ENCODE results near the gene MT1A. TPM values are rescaled to one million over a fixed set of nuclear protein-coding genes. Genes with fewer than 3 reads are reported as not detected.

Gene MT1A
- total RNA-seq, 2 experiments from 2014 or later, result 0.91 TPM; not detected in 1

DNA sequence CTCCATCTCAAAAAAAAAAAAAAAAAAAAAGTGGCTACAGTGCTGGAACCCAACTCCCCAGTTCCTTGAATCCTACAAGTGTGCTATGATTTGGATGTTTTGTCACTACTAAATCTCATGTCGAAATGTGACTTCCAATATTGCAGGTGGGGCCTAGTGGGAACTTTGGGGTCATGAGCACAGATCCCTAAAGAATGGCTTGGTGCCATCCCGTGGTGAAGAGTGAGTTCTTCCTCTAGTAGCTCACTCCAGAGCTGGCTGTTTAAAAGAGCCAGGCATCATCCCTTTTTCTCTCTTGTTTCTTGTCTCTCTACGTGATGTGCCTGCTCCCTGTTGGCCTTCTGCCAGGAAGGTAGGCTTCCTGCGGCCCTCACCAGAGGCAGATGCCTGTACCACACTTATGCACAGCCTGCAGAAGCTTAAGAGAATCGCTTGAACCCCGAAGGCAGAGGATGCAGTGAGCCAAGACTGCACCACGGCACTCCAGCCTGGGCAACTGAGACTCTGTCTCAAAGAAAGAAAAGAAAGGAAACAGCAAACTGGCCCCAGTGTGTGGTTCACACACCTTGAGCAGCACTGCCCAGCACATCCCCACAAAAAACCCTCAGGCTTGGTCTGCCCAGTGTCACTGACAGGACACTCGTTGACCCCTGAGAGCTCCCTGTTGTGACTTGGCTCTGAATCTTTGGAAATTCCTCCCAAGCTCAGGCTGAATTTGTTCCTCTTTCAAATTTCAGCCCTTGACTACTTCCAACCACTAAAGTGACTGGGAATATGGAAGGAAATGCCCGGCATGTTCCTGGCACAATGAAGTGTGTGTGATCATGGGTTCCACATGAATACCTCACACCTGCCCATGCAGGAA, 9.7 kb upstream of the MT1A start:
- Mint-ChIP-seq H3K27me3 (peaks cover 65% of the 10 kb centered on the region), H3K27ac (no peak overlapping the region), H3K4me1 (peaks cover 40% of the 10 kb centered on the region), H3K4me3 (no peak overlapping the region), H3K36me3 (no peaks in the 10 kb centered on the region), H3K9me3 (ENCODE audit: low read depth) (no peaks in the 10 kb centered on the region)
- ATAC-seq (no peak), DNase-seq (no peak)
- CTCF ChIA-PET, result interaction anchor here (1.3 to 1.4 kb wide), 2 partner anchors 16 to 73 kb away, joined by 3 to 5 read pairs; no protein-coding TSS in a partner anchor

DNA sequence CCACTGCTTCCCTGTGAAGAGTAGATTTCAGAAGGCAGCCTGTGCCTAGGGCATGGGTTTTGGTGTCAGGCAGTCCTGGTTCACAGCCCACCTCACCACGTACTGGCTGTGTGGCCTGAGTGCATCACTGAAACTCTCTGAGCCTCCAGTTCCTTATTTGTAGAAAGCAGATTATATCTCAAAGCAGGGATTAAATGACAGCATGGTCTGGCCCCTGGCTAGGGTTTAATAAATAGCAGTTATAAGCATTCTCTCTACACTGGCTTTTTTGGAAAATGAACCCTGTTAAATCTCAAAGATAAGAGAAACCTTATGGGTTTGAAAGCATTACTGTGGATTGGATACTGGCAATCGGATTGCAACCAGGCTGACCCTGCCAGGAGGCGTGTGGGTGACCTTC, 8.9 kb upstream of the MT1A start:
- H3K4me3 Mint-ChIP-seq, result no peak overlapping the region
- no peak for ATAC-seq
- H3K27ac Mint-ChIP-seq, result no peak overlapping the region
- H3K4me1 Mint-ChIP-seq, result peaks cover 38% of the 10 kb centered on the region
- no peak for DNase-seq
- H3K27me3 Mint-ChIP-seq, result peaks cover 70% of the 10 kb centered on the region
- H3K36me3 Mint-ChIP-seq, result no peaks in the 10 kb centered on the region
- no peaks in the 10 kb centered on the region for H3K9me3 Mint-ChIP-seq (ENCODE audit: low read depth)
- CTCF ChIA-PET, result interaction anchor here (1.3 to 2.7 kb wide), 5 partner anchors 14 to 72 kb away, joined by 3 to 10 read pairs (median 9); no protein-coding TSS in a partner anchor

GRCh38 chr16:56630134-56630533, 8.3 kb upstream of the MT1A start:
- H3K4me3 Mint-ChIP-seq, result no peak overlapping the region
- ATAC-seq (no peak), DNase-seq (no peak)
- H3K36me3 Mint-ChIP-seq, result no peaks in the 10 kb centered on the region
- CTCF ChIA-PET, result interaction anchor here (1.0 to 2.7 kb wide), 6 partner anchors 11 to 72 kb away, joined by 4 to 10 read pairs (median 6); no protein-coding TSS in a partner anchor
- no peaks in the 10 kb centered on the region for H3K9me3 Mint-ChIP-seq (ENCODE audit: low read depth)
- H3K27ac Mint-ChIP-seq, result no peak overlapping the region
- peaks cover 72% of the 10 kb centered on the region for H3K27me3 Mint-ChIP-seq
- H3K4me1 Mint-ChIP-seq, result peaks cover 40% of the 10 kb centered on the region

GRCh38 chr16:56631197-56631596, 7.3 kb upstream of the MT1A start:
- CTCF ChIA-PET, result interaction anchor here (1.1 to 2.7 kb wide), 6 partner anchors 8 to 71 kb away, joined by 3 to 10 read pairs (median 6); no protein-coding TSS in a partner anchor
- Mint-ChIP-seq H3K4me1 (peaks cover 39% of the 10 kb centered on the region), H3K4me3 (no peak overlapping the region), H3K9me3 (ENCODE audit: low read depth) (no peaks in the 10 kb centered on the region), H3K27ac (no peak overlapping the region), H3K27me3 (peaks cover 72% of the 10 kb centered on the region), H3K36me3 (no peaks in the 10 kb centered on the region)
- DNase-seq, result no peak
- ATAC-seq, result no peak

DNA sequence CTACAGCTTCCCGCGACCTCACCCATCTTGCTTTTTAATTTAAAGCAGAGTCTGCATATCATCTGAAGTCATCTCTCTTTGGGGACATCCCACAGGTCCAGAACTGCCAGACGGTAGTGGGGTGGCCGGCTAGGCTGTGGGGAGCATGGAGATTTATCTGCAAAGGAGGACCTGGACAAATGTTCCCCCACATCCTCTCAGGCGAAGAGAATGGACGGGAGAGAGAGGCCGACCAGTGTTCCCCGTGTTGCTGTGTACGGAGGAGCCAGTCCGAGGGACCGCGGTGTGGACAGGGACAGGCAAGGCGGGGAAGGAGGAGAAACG, 6.7 kb upstream of the MT1A start:
- CTCF ChIA-PET, result interaction anchor here (1.6 to 2.7 kb wide), 3 partner anchors 8 to 70 kb away, joined by 3 to 10 read pairs (median 9); no protein-coding TSS in a partner anchor
- DNase-seq, result no peak
- peaks cover 73% of the 10 kb centered on the region for H3K27me3 Mint-ChIP-seq
- no peaks in the 10 kb centered on the region for H3K36me3 Mint-ChIP-seq
- H3K27ac Mint-ChIP-seq, result no peak overlapping the region
- peaks cover 34% of the 10 kb centered on the region for H3K4me1 Mint-ChIP-seq
- no peaks in the 10 kb centered on the region for H3K9me3 Mint-ChIP-seq (ENCODE audit: low read depth)
- peak; percentile 6 for ATAC-seq
- peak overlapping the region; percentile 38 for H3K4me3 Mint-ChIP-seq

DNA sequence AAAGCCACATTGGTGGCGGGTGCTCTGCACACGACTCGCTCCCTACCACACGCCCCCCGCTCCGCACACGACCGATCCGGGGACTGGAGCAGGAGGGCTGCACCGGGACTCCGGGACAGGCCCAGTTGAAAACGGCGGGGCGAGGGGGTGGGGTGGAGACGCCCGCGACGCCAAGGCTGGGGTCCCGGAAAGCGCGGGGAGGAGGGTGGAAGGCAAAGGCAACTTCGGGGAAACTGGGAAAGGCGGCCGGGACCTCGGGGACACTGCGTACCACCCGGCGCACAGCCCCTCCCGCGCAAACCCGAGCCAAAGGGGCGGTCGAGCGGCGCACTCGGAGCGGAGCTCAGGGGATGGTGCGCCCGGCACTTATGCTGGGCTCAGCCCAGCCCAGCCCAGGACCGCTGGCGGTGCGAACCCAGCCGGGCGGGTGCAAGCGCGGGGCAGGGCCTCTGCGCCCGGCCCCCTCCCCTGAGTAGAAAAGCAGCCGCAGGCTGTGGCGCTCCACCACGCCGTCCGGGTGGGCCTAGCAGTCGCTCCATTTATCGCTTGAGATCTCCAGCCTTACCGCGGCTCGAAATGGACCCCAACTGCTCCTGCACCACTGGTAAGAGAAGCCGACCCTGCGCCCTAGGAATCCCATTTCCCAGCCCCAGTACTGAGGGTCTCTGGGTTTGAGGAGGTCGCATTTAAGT, 6.2 kb upstream of the MT1A start, which contains the start of gene MT1M:
TSS of gene MT1M (plus strand) at position 504 of the 692 bp plus-strand sequence. CDS start at position 577, 73 bp downstream.
- peaks cover 73% of the 10 kb centered on the region for H3K27me3 Mint-ChIP-seq
- no peaks in the 10 kb centered on the region for H3K36me3 Mint-ChIP-seq
- CTCF ChIA-PET, result interaction anchor here (1.6 to 2.7 kb wide), 2 partner anchors 9 to 31 kb away, joined by 3 to 9 read pairs; no protein-coding TSS in a partner anchor
- peaks cover 34% of the 10 kb centered on the region for H3K4me1 Mint-ChIP-seq
- H3K9me3 Mint-ChIP-seq (ENCODE audit: low read depth), result no peaks in the 10 kb centered on the region
- DNase-seq, result no peak
- H3K4me3 Mint-ChIP-seq, result peak within 1 kb of the TSS; percentile 38
- H3K27ac Mint-ChIP-seq, result no peak within 1 kb of the TSS
- peak; percentile 43 for ATAC-seq

GRCh38 chr16:56632848-56633365, 5.6 kb upstream of the MT1A start:
- no peaks in the 10 kb centered on the region for H3K9me3 Mint-ChIP-seq (ENCODE audit: low read depth)
- ATAC-seq, result no peak

GRCh38 chr16:56633535-56633934, 4.9 kb upstream of the MT1A start:
- H3K9me3 Mint-ChIP-seq (ENCODE audit: low read depth), result no peaks in the 10 kb centered on the region
- H3K27ac Mint-ChIP-seq, result no peak overlapping the region
- no peak for ATAC-seq
- H3K4me3 Mint-ChIP-seq, result no peak overlapping the region
- H3K36me3 Mint-ChIP-seq, result no peaks in the 10 kb centered on the region
- DNase-seq, result no peak
- peaks cover 85% of the 10 kb centered on the region for H3K27me3 Mint-ChIP-seq
- CTCF ChIA-PET, result interaction anchor here (1.9 kb wide), 1 partner anchor 10 kb away, joined by 7 read pairs; no protein-coding TSS in a partner anchor
- peaks cover 42% of the 10 kb centered on the region for H3K4me1 Mint-ChIP-seq

More at GRCh38 chr16:56632848-56633365, 5.6 kb upstream of the MT1A start:
- Mint-ChIP-seq H3K27me3 (peaks cover 79% of the 10 kb centered on the region), H3K4me1 (peaks cover 38% of the 10 kb centered on the region), H3K27ac (no peak overlapping the region), H3K36me3 (no peaks in the 10 kb centered on the region), H3K4me3 (peak overlapping the region; percentile 12)
- DNase-seq, result no peak
- CTCF ChIA-PET, result interaction anchor here (1.6 to 1.9 kb wide), 2 partner anchors 9 to 11 kb away, joined by 3 to 7 read pairs; no protein-coding TSS in a partner anchor

- H3K27ac Mint-ChIP-seq, result no peak overlapping the region
- H3K9me3 Mint-ChIP-seq (ENCODE audit: low read depth), result no peaks in the 10 kb centered on the region
- DNase-seq (no peak), ATAC-seq (peak; percentile 18)
- peaks cover 43% of the 10 kb centered on the region for H3K4me1 Mint-ChIP-seq
- CTCF ChIA-PET, result interaction anchor here (1.2 to 1.9 kb wide), 2 partner anchors 9 to 67 kb away, joined by 6 to 7 read pairs; no protein-coding TSS in a partner anchor
- H3K4me3 Mint-ChIP-seq, result peak overlapping the region; percentile 45
- peaks cover 96% of the 10 kb centered on the region for H3K27me3 Mint-ChIP-seq
- no peaks in the 10 kb centered on the region for H3K36me3 Mint-ChIP-seq
Observed at GRCh38 chr16:56634715-56635440, 3.6 kb upstream of the MT1A start.

GRCh38 chr16:56635441-56635967, 3.0 kb upstream of the MT1A start:
- peak overlapping the region; percentile 28 for H3K27ac Mint-ChIP-seq
- peaks cover 97% of the 10 kb centered on the region for H3K27me3 Mint-ChIP-seq
- DNase-seq (no peak), ATAC-seq (peak; percentile 20)
- H3K36me3 Mint-ChIP-seq, result no peaks in the 10 kb centered on the region
- H3K4me1 Mint-ChIP-seq, result peaks cover 37% of the 10 kb centered on the region
- H3K4me3 Mint-ChIP-seq, result peak overlapping the region; percentile 45
- H3K9me3 Mint-ChIP-seq (ENCODE audit: low read depth), result no peaks in the 10 kb centered on the region
- CTCF ChIA-PET, result no interaction called here

- no peaks in the 10 kb centered on the region for H3K9me3 Mint-ChIP-seq (ENCODE audit: low read depth)
- ATAC-seq (no peak), DNase-seq (no peak)
- CTCF ChIA-PET, result interaction anchor here (1.0 to 1.5 kb wide), 2 partner anchors 11 to 36 kb away, joined by 3 to 4 read pairs; partner anchors contain the start of gene MT1E
- peaks cover 94% of the 10 kb centered on the region for H3K27me3 Mint-ChIP-seq
- peaks cover 32% of the 10 kb centered on the region for H3K4me1 Mint-ChIP-seq
- H3K27ac Mint-ChIP-seq, result no peak overlapping the region
- H3K4me3 Mint-ChIP-seq, result no peak overlapping the region
- no peaks in the 10 kb centered on the region for H3K36me3 Mint-ChIP-seq
Observed at GRCh38 chr16:56636616-56637413, 1.7 kb upstream of the MT1A start.

DNA sequence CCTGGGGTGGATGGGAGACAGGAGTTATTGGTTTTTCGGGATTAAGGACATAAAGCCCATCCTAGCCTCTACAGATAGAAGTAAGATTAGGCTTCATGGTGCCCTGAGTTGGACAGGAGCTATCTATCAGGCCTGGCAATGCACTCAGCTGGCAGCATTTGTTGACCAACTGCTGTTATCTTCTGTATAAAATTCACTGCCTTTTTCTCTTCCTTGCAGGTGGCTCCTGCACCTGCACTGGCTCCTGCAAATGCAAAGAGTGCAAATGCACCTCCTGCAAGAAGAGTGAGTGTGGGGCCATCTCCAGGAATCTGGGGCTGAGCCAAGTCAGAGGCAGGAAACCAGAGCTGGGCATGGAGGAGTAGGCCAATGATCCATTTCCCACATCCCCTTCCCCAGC, 579 bp downstream of the MT1A start:
- DNase-seq (no peak), ATAC-seq (no peak)
- Mint-ChIP-seq H3K36me3 (no peaks in the 10 kb centered on the region), H3K27me3 (peaks cover 84% of the 10 kb centered on the region), H3K4me3 (no peak overlapping the region), H3K9me3 (ENCODE audit: low read depth) (no peaks in the 10 kb centered on the region), H3K4me1 (peaks cover 44% of the 10 kb centered on the region), H3K27ac (no peak overlapping the region)
- CTCF ChIA-PET, result interaction anchor here (0.9 to 1.4 kb wide), 3 partner anchors 13 to 62 kb away, joined by 3 to 5 read pairs (median 3); partner anchors contain the start of gene MT1E
